PFSK-1 (cell line): ENCODE measurements around the gene RALGPS1.

Experiments
- FOXP2 ChIP-seq: optimal IDR thresholded peaks from 2 replicates; pipeline ENCODE3; 2011; ENCODE audit warnings: borderline replicate concordance, control low read depth, inconsistent platforms; ENCODE audit not compliant: insufficient read depth; ENCODE audit errors: extremely low read length, extremely low read depth
- POLR2AphosphoS5 ChIP-seq: IDR thresholded peaks from 2 replicates; pipeline ENCODE4 v1.6.1; 2012; ENCODE audit warnings: low read depth, mild to moderate bottlenecking, control low read depth, low read length, moderate library complexity
- REST ChIP-seq, 2 experiments: IDR thresholded peaks; 2 replicates each; pipeline versions ENCODE4 v1.6.1 to v1.8.0; 2011 to 2012; ENCODE audit warnings: low read depth in 2 of 2, low read length in 2 of 2, control low read depth in 1 of 2, inconsistent platforms in 1 of 2, mild to moderate bottlenecking in 1 of 2, moderate library complexity in 1 of 2; ENCODE audit not compliant: insufficient read depth in 1 of 2
- SIN3A ChIP-seq: IDR thresholded peaks from 2 replicates; pipeline ENCODE4 v1.6.1; 2012; ENCODE audit warnings: mild to moderate bottlenecking, low read length, moderate library complexity, borderline replicate concordance; ENCODE audit not compliant: insufficient read depth
- TAF1 ChIP-seq: IDR thresholded peaks from 2 replicates; pipeline ENCODE4 v1.6.1; 2012; ENCODE audit warnings: low read length, control low read depth, borderline replicate concordance; ENCODE audit not compliant: insufficient read depth

- TF ChIP-seq REST (IDR thresholded peaks at IDR 0.05; ENCODE audit: insufficient read depth in 1 of 2, low read depth in 2 of 2, low read length in 2 of 2) (no peak), POLR2AphosphoS5 (no peak), TAF1 (no peak), SIN3A (no peak), FOXP2 (no peak)
These were observed 185.1 kb downstream of the RALGPS1 start for GRCh38 chr9:127099664-127100063.
